Nucleus accumbens (tissue), 56 donors: ENCODE results near the gene MTA2.
"Not testable (repeated sequence)": the region's sequence is repeated elsewhere in the genome, so short reads cannot be mapped to it uniquely, and the experiment has no call there.

Source experiments
- DNase-seq, 56 donors: peaks; one replicate each; lab custom pipeline; 2025; lab: John Stamatoyannopoulos, UW

MTA2 gene

DNA sequence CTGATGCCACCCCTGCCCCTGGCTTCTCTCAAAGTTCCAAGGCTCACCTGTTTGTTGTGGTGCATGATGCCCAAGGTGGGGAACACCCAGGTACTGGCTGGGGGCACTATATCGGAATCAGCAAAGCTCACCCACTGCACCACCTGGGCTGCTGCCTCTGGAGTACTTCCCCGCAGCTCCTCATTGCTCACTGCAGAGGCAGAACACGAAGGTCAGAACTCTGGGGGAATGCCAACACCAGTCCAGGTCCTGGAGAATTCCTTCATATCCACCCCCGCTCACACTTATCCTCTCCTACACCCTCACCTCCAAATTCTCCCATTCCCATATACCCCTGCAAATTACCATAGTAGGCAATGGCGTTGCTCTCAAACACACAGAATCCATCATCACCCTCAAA is 30.2 kb downstream of the MTA2 start:
- DNase-seq, result not testable (repeated sequence)

DNA sequence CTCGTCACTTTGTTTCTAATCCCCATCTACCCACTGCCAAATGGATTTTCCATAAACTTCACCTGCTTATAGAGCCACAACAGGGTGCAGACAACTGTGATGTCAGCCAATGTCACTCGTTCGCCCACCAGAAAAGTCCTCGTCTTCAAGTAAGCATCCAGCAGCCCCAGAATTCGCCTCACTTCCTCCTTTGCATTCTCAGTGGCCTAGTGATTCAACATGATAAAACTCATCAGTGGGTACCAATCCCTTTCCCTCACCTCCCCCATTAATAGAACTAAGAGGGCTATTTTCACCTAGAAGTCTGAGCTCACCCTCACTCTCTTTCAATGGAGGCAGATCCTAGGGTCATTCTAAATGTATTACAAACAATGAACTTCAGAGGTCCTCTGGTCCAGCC is 30.8 kb downstream of the MTA2 start:
- not testable (repeated sequence) for DNase-seq

GRCh38 chr11:62569611-62570010 is 32.1 kb downstream of the MTA2 start:
- DNase-seq, result no peak

- DNase-seq, result no peak
These were observed 34.5 kb downstream of the MTA2 start for GRCh38 chr11:62567018-62567633.

DNA sequence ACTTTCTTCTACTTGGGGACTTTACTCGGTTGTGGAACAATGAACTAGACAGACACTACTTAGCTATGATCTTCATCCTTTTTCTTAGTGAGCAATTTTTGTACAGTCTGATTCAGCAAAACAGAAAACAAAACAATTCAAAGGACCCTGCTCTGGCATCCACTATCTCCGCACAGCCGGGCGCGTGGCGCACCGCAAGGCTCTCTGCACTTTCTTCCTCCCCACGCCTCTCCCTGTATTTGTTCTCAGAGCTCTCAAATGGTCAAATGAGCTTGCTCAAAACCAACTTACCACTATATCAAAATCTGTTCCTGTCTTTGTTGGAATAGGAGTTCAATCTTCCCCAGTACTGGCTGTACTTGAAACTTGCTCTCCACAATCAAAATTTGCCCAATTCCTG is 35.4 kb downstream of the MTA2 start:
- DNase-seq, result no peak

DNA sequence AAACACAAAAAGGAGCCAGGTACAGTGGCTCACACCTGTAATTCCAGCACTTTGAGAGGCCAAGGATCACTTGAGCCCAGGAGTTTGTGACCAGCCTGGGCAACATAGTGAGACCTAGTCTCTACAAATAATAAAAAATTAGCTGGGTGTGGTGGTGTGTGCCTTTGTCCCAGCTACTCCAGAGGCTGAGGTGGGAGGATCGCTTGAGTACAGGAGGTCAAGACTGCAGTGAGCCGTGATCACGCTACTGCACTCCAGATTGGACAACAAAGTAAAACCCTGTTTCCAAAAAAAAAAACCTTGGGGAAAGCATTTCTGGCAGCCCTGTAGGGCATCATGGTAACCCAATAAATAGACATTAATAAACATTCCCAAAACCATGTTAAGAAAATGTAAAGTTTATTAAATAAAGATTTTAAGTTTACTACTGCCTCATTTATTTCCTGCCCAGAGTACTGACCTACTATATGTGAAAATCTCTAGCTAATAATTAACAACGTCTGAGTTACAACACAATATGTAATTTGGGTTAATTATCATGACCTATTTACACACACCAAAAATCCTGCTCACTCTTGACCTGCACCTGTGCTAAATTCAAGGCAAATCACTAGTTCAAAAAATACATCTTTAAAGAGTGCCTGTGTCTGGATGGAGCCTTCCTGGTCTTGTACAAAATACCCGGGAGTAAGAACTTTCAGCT is 36.4 kb downstream of the MTA2 start:
- DNase-seq, result no peak

GRCh38 chr11:62561677-62562230 is 39.9 kb downstream of the MTA2 start:
- DNase-seq, result not testable (repeated sequence)

- DNase-seq, result peak in 26 of 56 donors; percentile 16 to 78 (median 40)
These were observed 41.0 kb downstream of the MTA2 start for GRCh38 chr11:62560566-62561103.

DNA sequence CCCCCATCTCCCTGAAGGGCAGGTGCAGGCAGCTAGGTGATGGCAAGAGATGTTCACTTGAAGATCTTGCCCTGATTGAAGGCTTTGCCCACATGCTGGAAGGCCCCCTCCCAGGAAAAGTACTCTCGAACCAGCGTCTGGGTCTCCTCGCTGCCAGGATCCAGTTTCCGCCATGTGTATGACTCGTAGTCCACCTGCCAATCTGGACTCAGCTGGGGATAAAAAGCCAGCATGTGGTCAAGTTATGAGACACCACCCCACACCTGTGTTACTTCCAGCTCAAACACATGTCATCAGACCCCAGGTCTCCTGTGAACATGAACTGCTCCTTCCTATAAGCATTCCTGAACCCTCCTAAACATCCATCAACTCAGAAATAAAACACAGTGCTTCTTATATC is 42.0 kb downstream of the MTA2 start:
- DNase-seq, result not testable (repeated sequence)

- DNase-seq, result peak in 20 of 56 donors; percentile 17 to 75 (median 35)
These were observed 42.5 kb downstream of the MTA2 start for GRCh38 chr11:62559204-62559603.

DNA sequence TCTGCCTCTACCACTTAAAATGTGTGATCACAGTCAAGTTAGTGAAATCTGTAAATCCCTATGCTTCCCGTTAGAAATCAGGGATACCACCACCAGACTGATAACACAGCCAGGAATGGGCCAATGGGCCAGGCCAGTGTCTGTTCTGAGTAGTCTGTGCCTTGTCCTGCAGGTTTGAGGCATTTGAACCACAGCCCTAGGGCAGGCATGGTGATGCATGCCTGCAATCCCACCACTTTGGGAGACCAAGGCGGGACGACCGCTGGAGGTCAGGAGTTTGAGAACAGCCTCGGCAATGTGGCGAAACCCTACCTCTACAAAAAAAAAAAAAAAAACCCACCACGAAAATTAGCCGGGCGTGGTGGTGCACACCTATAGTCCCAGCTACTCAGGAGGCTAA is 43.0 kb downstream of the MTA2 start:
- DNase-seq, result no peak

GRCh38 chr11:62556875-62557631 is 44.6 kb downstream of the MTA2 start:
- DNase-seq, result no peak

DNA sequence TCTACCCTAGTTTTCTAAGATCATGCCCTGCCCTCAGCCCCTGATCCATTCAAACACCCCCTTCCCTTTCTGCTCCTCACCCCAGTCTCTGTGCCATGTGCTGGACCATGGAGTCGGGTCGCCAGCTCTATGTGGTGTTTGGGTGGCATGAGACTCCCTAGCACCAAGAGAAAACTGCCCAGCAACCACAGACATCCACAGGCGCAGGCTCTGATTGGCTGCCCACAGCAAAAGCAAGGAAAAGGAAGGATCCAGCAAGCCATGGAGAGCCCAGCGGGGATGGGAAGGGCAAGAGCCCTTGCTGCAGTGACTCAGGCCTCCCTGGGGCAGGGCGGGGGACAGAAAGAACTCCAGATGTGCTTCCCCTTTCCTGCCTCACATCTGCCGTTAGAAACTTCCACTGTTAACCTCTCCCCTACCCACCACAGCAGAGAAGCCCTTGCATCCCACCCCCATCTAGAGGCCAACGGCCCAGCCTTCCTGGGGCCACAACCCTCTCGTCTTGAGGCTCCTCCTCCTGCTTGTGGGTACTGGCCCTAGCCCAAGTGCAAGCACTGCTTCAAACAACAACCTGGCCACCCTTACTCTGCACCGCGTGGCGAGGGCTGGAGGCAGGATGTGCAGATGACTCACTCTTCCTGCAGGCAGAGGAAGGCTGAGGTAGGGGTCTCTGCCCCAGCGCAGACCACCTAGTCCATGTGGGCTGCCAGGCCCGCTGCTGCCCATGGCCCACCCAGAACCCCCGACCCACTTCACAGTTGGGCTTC is 45.4 kb downstream of the MTA2 start:
- peak in 43 of 56 donors; percentile 14 to 82 (median 46) for DNase-seq

DNA sequence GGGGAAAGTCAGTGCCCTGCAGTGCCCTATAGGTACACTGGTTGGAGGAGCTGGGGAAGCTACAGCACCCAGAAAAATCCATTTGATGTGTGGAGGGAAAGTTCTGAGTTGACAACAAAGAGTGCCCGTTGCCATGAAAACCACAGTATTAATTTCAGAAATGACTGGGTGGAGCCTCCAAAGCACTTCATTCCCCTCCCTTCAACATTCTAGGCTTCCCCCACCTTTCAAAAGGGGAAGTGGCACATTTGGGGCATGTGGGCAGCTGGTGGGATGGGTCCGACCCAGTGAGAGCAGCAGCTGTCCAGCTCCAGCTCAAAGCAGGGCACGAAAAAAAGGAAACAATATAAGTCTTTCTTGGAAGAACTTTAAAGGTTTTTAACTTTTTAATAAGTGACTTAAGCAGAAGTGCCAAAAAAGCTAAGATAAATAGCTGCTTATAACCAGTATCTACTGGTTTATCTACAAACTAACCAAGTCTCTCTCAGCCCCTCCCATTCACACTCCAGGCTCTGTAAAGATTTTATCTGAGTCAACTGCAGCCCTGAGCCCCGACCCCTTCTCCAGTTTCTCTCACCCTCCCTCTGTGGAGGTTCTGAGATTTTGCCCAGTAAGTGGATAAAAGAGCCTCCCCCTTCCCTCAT is 46.1 kb downstream of the MTA2 start:
- peak in 2 of 56 donors; percentile 16 to 17 for DNase-seq

DNA sequence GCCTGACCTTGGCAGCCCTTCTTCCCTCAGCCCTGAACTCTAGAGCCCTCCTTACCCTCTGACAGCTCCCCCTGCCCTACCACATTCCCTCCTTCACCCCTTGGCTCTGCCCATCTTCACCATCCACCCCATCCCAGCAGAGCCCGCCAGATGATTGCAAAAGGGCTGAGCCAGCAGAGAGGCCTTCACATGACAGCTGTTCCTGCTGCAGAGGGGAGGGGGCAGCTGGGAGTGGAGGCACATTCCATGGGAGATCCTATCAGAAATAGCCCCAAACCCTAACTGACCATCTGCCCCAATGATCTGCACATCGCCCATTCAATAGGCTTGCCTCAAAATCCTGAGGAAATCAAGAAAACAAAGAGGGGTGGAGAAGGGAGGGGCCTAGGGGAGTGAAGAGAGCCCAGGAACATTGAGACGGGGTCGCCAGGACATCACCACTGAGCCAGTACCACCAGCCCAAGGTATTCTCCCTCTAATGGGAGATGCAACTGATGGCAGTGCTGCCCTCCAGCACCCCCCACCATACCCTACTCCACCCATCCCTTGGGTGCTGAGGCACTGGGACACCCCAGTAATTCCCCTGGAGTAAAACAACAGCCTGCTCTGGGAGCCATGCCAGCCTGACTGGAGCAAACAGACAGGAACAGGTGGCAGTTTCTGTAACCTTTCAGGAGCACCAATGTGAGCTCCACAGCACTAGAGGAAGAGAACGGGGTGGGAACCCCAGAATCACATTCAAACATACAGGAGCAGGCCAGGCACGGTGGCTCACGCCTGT is 47.1 kb downstream of the MTA2 start:
- DNase-seq, result no peak

DNA sequence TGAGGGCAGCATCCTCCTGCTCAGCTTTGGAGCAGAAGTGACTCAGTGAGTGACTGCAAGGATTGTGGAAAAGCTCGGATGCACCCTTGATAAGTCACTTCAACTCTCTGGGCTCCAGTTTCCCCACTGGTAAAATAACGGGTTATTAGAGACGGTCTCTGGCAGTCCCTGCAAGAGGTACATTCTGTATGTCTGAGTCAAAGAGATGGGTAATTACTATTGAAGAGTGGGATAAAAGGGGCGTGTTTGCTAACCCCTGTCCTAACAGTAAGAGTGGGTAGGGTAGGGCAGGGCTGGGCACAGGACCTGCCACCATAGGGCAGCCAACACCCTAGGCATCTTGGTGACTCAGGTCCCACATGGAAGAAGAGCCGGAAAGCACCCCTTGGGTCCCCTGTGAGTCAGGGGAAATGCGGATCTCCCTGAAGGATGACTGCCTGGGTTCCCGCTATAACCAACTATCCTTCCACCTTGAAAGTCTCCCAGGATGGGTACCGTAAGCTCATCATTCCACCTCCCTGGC is 47.8 kb downstream of the MTA2 start:
- no peak for DNase-seq

DNA sequence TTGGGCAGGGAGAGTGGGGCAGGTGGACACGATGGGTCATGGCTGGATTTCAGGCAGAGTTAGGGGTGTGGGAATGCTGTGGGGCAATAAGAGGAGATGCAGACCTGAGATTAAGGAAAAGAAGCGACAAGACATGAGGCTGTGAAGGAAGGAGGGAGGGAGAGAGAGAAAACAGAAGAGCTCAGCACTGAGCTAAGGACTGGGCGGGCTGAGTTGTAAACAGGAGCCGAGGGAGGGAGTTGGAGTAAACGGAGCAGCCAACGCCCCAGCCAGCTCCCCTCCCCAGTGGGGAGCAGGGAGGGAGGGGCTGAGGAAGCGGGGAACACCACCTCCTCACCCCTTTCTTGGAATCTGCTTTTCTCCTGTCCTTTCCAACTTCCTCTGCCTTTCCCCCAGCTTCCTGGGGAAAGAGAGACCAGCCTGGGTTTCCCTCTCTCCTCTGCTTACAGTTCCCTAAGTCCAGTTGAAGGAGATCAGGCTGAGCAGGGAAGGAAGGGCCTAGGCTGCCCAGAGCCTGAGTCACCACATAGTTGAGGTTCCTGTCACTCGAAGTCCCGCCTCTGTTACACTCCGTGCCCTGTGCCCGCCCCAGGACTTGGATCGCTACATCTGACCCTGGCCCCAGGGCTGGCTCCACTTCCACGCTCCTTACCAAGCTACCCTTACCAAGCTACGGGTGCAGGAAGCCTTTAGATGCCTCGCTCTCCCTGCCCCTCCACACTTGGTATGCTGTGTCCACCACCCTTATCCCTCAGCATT is 48.4 kb downstream of the MTA2 start:
- peak in 19 of 56 donors; percentile 15 to 65 (median 37) for DNase-seq
